ENCODE data around the gene EPHB2.

- no peak for TF ChIP-seq CTCF (IDR thresholded peaks at IDR 0.05; ENCODE audit: low read depth, low read length)
- no peak for TF ChIP-seq MYC (IDR thresholded peaks at IDR 0.05; ENCODE audit: low read depth, low read length)
- TF ChIP-seq POLR2A (IDR thresholded peaks at IDR 0.05; ENCODE audit: extremely low read depth, insufficient read length), result no peak
These were observed 77.0 kb downstream of the EPHB2 start for GRCh38 chr1:22787636-22788035.
